GM18511 (cell line): ENCODE measurements around the gene MCCC1.
"Not testable (repeated sequence)": the region's sequence is repeated elsewhere in the genome, so short reads cannot be mapped to it uniquely, and the experiment has no call there.

Experiments used
- ATAC-seq: cut with Tn5 transposase; IDR thresholded peaks from one replicate; pipeline ENCODE4 v1.9.1; 2021; ENCODE audit warnings: mild to moderate bottlenecking, moderate library complexity; ENCODE audit not compliant: unreplicated experiment

The MCCC1 gene

DNA sequence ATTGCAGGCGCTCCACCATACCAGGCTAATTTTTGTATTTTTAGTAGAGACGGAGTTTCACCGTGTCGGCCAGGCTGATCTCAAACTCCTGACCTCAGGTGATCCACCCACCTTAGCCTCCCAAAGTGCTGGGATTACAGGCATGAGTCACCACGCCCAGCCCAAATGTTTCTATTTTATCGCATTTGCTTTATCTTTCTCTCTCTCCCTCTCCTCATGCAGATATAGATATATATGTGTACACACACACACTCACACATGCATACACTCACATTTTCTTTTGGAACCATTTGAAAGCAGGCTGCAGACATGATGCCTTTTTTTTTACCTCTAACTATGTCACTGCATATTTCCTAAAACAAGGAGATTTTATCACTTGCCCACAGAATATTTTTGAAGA lies 7.3 kb upstream of the MCCC1 start:
- no peak for ATAC-seq

DNA sequence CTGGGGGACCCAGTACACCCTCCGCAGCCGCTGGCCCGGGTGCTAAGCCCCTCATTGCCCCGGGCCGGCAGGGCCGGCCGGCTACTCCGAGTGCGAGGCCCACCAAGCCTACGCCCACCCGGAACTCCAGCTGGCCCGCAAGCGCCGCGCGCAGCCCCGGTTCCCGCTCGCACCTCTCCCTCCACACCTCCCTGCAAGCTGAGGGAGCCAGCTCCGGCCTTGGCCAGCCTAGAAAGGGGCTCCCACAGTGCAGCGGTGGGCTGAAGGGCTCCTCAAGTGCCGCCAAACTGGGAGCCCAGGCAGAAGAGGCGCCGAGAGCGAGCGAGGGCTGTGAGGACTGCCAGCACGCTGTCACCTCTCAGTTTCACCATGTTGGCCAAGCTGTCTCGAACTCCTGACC lies 4.7 kb upstream of the MCCC1 start:
- not testable (repeated sequence) for ATAC-seq

DNA sequence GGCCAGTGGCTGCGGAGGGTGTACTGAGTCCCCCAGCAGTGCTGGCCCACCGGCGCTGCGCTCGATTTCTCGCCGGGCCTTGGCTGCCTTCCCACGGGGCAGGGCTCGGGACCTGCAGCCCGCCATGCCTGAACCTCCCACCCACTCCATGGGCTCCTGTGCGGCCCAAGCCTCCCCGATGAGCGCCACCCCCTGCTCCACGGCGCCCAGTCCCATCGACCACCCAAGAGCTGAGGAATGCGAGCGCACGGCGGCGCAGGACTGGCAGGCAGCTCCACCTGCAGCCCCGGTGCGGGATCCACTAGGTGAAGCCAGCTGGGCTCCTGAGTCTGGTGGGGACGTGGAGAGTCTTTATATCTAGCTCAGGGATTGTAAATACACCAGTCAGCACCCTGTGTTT lies 1.7 kb upstream of the MCCC1 start:
- ATAC-seq, result not testable (repeated sequence)

- ATAC-seq, result no peak
Observed at GRCh38 chr3:183100376-183100775, 1.1 kb upstream of the MCCC1 start.

GRCh38 chr3:183099838-183100204 lies 525 bp upstream of the MCCC1 start:
- ATAC-seq, result peak; percentile 3

DNA sequence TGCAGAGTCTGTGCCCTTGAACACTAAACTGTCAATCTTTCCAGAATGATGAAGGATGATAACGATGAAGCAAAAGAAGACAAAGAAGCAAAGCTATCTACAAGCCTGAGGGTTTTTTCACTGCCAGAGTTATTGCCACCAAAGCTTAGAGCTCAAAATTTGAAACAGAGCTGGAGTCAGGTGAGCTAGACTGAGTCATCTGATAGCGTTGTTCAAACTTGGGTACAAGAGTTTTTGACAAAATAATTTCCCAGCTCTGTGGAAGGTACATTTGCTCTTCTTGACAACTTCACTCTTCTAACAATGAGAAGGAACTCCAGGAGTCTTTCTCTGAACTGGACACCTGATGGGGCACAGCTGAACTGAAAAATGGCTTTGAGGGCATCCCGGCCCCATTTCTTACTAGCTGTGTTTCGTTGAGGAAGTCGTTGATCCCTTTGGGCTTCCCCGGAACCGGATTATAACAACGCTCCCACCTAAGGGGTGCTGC lies 715 bp downstream of the MCCC1 start:
- peak; percentile 31 for ATAC-seq

DNA sequence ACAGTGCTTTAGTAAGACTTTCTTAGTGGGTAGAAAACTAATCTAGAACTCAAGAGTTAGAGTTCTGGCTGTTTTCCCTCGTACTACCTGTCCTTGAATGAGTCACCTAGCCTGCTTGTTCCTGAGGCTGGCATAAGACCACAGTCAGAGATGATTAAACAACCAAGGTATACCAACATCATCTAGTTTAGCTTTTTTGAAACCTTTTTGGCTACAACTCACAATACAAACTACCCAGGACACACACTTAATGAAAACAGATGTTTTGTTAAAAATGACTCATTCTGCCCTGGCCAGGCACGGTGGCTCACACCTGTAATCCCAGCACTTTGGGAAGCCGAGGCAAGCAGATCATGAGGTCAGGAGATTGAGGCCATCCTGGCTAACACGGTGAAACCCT lies 4.6 kb downstream of the MCCC1 start:
- no peak for ATAC-seq

GRCh38 chr3:183092256-183092655 lies 7.0 kb downstream of the MCCC1 start:
- no peak for ATAC-seq

GRCh38 chr3:183087184-183087583 lies 12.1 kb downstream of the MCCC1 start:
- ATAC-seq, result no peak

DNA sequence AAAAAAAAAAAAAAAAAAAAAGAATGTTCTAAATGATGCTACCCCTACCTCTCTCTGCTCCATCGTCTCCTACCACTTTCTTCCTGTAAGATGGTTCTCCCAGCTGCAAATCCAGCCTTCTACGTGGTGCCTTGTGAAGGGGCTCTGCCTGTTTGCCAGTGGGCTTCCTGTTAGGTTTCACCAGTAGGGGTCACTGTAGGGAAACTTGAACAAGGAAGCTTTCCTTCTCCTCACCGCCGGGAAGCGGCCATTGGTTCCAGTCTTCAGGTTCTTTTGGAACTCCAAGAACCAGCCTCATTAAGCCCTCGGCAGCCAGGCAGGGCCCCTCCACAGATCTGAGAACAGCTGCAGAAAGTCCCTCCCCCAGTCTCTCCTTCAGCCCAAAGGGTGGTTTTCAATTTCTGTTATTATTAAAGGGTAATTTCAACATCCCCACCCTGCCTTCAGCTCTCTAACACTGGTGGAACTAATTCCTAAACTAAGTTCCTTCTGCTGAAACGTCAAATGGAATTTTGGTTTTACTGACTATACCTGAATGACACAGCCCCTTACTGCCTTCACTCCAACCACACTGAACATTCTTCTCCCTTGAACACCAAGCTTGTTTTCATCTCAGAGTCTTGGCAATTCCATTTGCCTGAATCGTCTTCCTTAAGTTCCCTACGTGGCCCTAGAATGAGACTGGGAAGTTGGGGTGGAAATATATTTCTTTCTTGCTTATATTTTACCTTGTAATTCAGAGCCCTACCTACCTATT lies 13.5 kb downstream of the MCCC1 start:
- ATAC-seq, result no peak

DNA sequence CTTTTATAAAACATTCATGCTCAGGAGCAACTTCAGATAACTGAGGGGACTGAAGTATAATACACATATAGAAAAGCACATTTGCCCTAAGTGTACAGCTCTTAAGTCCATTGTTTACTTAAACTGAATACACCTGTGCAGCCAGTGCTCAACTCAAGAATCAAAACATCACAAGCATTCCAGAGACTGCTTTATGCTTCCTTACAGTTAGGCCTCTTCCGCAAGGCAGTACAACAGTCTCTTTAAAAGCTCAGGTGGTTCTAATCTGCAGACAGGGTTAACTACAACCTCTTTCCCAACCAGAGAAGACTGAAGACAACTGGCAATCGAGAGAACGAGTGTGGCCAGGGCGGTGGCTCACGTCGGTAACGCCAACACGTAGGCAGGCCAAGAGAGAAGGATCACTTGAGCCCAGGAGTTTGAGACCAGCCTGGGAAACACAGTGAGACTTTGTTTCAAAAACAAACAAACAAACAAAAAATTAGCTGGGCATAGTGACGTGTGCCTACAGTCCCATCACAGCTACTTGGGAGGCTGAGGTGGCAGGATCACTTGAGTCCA lies 16.9 kb downstream of the MCCC1 start:
- no peak for ATAC-seq

GRCh38 chr3:183081459-183082183 lies 17.7 kb downstream of the MCCC1 start:
- no peak for ATAC-seq

- no peak for ATAC-seq
Observed at GRCh38 chr3:183080628-183081027, 18.7 kb downstream of the MCCC1 start.

- ATAC-seq, result no peak
Observed at GRCh38 chr3:183074881-183075280, 24.4 kb downstream of the MCCC1 start.

DNA sequence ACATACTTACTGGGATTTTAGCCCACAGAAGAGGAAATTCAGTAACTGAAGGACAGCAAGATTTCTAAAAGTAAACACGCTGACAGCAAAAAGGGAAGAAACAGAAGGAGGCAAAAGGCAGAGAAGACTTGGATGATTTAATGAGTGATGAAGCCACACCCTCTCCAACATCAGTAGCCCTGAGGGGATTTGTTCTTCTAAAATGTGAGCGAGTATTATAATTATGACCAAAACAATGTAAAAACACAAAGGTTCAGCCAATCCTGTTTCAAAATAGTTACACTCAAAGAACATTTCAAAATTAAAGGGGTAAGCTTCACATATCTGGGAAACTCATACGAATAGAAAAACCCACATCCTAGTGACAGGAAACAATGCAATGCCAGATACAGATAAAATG lies 25.0 kb downstream of the MCCC1 start:
- no peak for ATAC-seq

DNA sequence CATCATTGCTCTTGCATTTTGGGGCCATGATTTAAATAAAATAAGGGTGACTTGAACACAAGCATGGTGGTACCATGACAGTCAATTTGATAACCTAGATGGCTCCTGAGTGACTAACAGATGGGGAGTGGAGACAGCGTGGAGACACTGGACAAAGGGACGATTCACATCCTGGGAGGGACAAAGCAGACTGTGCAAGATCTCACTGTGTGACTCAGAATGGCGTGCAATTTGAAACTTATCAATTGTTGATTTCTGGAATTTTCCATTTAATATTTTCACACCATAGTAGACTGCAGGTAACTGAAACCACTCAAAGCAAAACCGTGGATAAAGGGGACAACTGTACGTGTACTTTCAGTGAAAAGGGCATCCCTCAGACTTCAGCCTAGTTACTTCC lies 25.5 kb downstream of the MCCC1 start:
- ATAC-seq, result no peak

- ATAC-seq, result no peak
Observed at GRCh38 chr3:183070892-183071291, 28.4 kb downstream of the MCCC1 start.

DNA sequence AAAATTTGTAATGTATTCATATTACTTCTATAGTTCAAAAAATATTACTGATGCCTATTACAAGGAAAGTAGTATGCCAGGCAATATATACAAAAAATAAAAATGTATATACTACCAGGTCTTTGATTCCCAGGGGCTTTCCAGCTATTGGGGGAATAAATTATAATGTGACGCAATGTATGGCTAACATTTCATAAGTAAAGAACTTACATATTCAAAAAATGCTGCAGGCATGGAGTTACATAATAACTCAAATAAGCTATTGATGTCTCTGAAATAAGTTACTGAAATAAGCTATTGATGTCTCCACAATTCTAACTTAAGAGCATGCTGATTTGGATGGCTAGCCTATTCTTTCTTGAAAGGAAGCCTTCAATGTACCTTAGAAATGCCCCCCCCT lies 30.2 kb downstream of the MCCC1 start:
- no peak for ATAC-seq

- not testable (repeated sequence) for ATAC-seq
Observed at GRCh38 chr3:183066891-183067290, 32.4 kb downstream of the MCCC1 start.

DNA sequence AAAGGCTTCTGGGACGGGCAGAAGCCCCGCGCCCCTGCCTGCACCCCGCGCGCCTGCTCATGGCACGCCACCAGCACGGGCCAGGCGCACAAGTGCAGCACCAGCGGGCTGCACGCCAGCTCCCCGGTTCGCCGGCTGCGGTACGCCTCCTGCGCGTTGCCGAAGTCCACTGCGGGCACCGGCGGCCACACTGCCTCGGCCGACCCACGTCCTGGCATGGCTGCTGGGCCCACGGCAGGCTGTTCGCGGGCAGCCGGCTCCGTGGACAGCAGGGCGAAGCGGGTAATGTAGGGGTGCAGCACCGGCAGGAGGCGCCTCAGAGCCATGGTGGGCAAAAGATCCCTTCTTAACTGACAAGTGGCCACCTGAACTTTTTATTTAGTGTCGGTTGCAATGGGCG lies 34.8 kb downstream of the MCCC1 start:
- ATAC-seq, result no peak

DNA sequence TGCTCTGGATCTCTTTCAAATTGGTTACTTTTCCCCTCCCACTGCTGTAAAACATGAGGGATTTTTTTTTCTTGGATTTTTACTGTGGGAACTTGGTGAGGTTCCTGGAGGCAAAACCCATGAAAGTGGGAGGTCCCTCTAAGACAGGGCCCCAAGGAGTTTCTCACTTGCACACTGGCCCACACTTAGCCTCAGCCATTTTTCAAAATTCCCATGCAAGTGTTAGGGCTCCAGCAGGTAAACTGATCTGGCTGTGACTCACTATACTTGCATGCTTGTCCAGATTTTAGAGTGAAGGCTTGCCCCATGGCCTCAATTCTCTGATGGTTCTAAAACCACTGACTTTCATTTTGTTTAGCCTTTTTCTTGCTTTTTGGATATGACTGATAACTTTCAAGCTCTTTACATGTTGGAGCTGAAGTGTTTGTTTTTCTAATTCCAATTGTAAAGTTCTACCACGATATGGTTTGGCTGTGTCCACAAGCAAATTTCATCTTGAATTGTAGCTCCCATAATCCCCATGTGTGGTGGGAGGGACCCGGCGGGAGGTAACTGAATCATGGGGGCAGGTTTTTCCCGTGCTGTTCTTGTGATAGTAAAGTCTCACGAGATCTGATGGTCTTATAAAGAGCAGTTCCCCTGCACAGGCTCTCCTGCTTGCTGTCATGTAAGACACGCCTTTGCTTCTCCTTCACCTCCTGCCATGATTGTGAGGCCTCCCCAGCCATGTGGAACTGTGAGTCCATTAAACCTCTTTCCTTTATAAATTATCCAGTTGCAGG lies 37.7 kb downstream of the MCCC1 start:
- ATAC-seq, result no peak
